GM23338 (cell line): Measurements from ENCODE around the gene C1RL. TPM values are rescaled to one million over a fixed set of nuclear protein-coding genes. Genes with fewer than 3 reads are reported as not detected.

Experiments
- ATAC-seq: fragments of 200-7000 bp; cut with Tn5 transposase; 3 replicates; pipeline ENCODE4 v1.9.1; 2020
- DNase-seq: peaks from one replicate; pipeline ENCODE4 v3.0.0-alpha.2; 2015; ENCODE audit warnings: low spot score
- H2AFZ ChIP-seq: fragments of 200-600 bp; sonication (generic); 2 replicates; pipeline ENCODE4 v1.8.0; 2016; ENCODE audit warnings: antibody characterized with exemption, mild to moderate bottlenecking, moderate library complexity
- H3F3A ChIP-seq: fragments of 200-600 bp; sonication (generic); replicated peaks from 2 replicates; pipeline ENCODE4 v1.8.0; 2017; ENCODE audit warnings: antibody characterized with exemption, mixed run types, low read depth
- H3K27ac ChIP-seq: fragments of 200-600 bp; sonication (generic); 2 replicates; pipeline ENCODE4 v1.6.1; 2016; ENCODE audit warnings: low read depth
- H3K27me3 ChIP-seq: fragments of 200-600 bp; sonication (generic); 2 replicates; pipeline ENCODE4 v1.8.0; 2016; ENCODE audit warnings: mild to moderate bottlenecking, mixed run types, moderate library complexity; ENCODE audit not compliant: insufficient read depth
- H3K36me3 ChIP-seq: fragments of 200-600 bp; sonication (generic); 2 replicates; pipeline ENCODE4 v1.8.0; 2016; ENCODE audit warnings: mild to moderate bottlenecking; ENCODE audit not compliant: insufficient read depth
- H3K4me1 ChIP-seq: fragments of 200-600 bp; sonication (generic); 2 replicates; pipeline ENCODE4 v1.8.0; 2016; ENCODE audit warnings: mild to moderate bottlenecking, moderate library complexity; ENCODE audit not compliant: insufficient read depth
- H3K4me2 ChIP-seq: fragments of 200-600 bp; sonication (generic); 2 replicates; pipeline ENCODE4 v1.7.1; 2017; ENCODE audit warnings: mixed run types
- H3K4me3 ChIP-seq: fragments of 200-600 bp; sonication (generic); 2 replicates; pipeline ENCODE4 v1.6.1; 2016; ENCODE audit warnings: mixed run types
- H3K79me2 ChIP-seq: fragments of 200-600 bp; sonication (generic); replicated peaks from 2 replicates; pipeline ENCODE4 v1.8.0; 2017; ENCODE audit warnings: mild to moderate bottlenecking; ENCODE audit not compliant: insufficient read depth
- H3K9me2 ChIP-seq: fragments of 200-600 bp; sonication (generic); 2 replicates; pipeline ENCODE4 v1.8.0; 2017; ENCODE audit not compliant: insufficient read depth
- H4K20me1 ChIP-seq: fragments of 200-600 bp; sonication (generic); replicated peaks from 2 replicates; pipeline ENCODE4 v1.8.0; 2017; ENCODE audit warnings: mild to moderate bottlenecking; ENCODE audit not compliant: insufficient read depth
- H3K27ac Mint-ChIP-seq: 2 replicates; pipeline ENCODE4 v1.8.0; 2020; ENCODE audit warnings: inconsistent platforms, mild to moderate bottlenecking, moderate library complexity, mixed read lengths
- H3K27me3 Mint-ChIP-seq: 3 replicates; pipeline ENCODE4 v1.8.0; 2022; ENCODE audit warnings: low read depth, mild to moderate bottlenecking, moderate library complexity, mixed read lengths, inconsistent platforms; ENCODE audit not compliant: insufficient read depth, poor library complexity
- H3K36me3 Mint-ChIP-seq: 3 replicates; pipeline ENCODE4 v1.8.0; 2021; ENCODE audit warnings: low read depth, mild to moderate bottlenecking, inconsistent platforms, moderate library complexity, mixed read lengths
- H3K4me1 Mint-ChIP-seq: 3 replicates; pipeline ENCODE4 v1.8.0; 2020; ENCODE audit warnings: mild to moderate bottlenecking, inconsistent platforms, mixed read lengths
- H3K4me3 Mint-ChIP-seq: 3 replicates; pipeline ENCODE4 v1.8.0; 2021; ENCODE audit warnings: moderate library complexity, mild to moderate bottlenecking, inconsistent platforms, mixed read lengths
- H3K9me3 Mint-ChIP-seq: 3 replicates; pipeline ENCODE4 v1.8.0; 2020; ENCODE audit warnings: moderate library complexity, mild to moderate bottlenecking, inconsistent platforms, mixed read lengths
- EZH2phosphoT487 ChIP-seq: fragments of 200-600 bp; sonication (generic); IDR thresholded peaks from one replicate; pipeline ENCODE4 v1.8.1; 2018; ENCODE audit warnings: antibody characterized with exemption; ENCODE audit not compliant: unreplicated experiment
- ZNF114 ChIP-seq: fragments of 250-450 bp; sonication (Bioruptor Pico); IDR thresholded peaks from 2 replicates; pipeline ENCODE4 v1.5.0; 2020; ENCODE audit warnings: mild to moderate bottlenecking, moderate library complexity
- polyA plus RNA-seq: library from polyadenylated mRNA; unstranded; fragments of >200 nt; fragmentation: Nextera tagmentation; extraction: Ambion mirVana; gene quantifications from 2 replicates; pipeline ENCODE4 v1.2.1, GENCODE V29; 2016
- total RNA-seq: library from RNA; depleted of rRNA; stranded (reverse); fragments of >200 nt; shearing (Covaris generic); gene quantifications from 2 replicates; pipeline ENCODE4 v1.2.3, GENCODE V29; 2014
- TF ChIP-seq, protein P1 (sequence below): fragments of 250-450 bp; sonication (Bioruptor Pico); IDR thresholded peaks from 2 replicates; pipeline ENCODE4 v1.5.0; 2020; ENCODE audit warnings: mild to moderate bottlenecking, moderate library complexity
- TF ChIP-seq, protein P2 (sequence below): IDR thresholded peaks from one replicate; pipeline ENCODE4 v1.6.1; 2018; ENCODE audit warnings: antibody characterized with exemption; ENCODE audit not compliant: unreplicated experiment

Gene C1RL
- total and polyA plus RNA-seq, 2 experiments from 2014 or later = 7.3 to 8.8 TPM

DNA sequence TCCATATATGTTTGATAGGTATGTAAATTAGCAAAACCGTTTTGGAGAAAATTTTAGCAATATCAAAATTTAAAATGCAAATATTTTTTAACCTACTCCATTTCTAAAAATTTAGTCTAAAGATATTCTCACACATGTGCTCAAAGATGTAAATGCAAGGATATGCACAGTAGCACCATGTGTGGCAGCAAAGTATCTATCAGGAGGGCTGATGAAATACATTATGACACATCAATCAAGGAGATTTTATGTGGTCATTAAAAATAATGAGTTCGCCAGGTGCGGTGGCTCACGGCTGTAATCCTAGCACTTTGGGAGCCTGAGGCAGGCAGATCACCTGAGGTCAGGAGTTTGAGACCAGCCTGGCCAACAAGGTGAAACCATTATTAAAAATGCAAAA, 8.8 kb downstream of the C1RL start (continued):
- TF ChIP-seq, protein P1, sequence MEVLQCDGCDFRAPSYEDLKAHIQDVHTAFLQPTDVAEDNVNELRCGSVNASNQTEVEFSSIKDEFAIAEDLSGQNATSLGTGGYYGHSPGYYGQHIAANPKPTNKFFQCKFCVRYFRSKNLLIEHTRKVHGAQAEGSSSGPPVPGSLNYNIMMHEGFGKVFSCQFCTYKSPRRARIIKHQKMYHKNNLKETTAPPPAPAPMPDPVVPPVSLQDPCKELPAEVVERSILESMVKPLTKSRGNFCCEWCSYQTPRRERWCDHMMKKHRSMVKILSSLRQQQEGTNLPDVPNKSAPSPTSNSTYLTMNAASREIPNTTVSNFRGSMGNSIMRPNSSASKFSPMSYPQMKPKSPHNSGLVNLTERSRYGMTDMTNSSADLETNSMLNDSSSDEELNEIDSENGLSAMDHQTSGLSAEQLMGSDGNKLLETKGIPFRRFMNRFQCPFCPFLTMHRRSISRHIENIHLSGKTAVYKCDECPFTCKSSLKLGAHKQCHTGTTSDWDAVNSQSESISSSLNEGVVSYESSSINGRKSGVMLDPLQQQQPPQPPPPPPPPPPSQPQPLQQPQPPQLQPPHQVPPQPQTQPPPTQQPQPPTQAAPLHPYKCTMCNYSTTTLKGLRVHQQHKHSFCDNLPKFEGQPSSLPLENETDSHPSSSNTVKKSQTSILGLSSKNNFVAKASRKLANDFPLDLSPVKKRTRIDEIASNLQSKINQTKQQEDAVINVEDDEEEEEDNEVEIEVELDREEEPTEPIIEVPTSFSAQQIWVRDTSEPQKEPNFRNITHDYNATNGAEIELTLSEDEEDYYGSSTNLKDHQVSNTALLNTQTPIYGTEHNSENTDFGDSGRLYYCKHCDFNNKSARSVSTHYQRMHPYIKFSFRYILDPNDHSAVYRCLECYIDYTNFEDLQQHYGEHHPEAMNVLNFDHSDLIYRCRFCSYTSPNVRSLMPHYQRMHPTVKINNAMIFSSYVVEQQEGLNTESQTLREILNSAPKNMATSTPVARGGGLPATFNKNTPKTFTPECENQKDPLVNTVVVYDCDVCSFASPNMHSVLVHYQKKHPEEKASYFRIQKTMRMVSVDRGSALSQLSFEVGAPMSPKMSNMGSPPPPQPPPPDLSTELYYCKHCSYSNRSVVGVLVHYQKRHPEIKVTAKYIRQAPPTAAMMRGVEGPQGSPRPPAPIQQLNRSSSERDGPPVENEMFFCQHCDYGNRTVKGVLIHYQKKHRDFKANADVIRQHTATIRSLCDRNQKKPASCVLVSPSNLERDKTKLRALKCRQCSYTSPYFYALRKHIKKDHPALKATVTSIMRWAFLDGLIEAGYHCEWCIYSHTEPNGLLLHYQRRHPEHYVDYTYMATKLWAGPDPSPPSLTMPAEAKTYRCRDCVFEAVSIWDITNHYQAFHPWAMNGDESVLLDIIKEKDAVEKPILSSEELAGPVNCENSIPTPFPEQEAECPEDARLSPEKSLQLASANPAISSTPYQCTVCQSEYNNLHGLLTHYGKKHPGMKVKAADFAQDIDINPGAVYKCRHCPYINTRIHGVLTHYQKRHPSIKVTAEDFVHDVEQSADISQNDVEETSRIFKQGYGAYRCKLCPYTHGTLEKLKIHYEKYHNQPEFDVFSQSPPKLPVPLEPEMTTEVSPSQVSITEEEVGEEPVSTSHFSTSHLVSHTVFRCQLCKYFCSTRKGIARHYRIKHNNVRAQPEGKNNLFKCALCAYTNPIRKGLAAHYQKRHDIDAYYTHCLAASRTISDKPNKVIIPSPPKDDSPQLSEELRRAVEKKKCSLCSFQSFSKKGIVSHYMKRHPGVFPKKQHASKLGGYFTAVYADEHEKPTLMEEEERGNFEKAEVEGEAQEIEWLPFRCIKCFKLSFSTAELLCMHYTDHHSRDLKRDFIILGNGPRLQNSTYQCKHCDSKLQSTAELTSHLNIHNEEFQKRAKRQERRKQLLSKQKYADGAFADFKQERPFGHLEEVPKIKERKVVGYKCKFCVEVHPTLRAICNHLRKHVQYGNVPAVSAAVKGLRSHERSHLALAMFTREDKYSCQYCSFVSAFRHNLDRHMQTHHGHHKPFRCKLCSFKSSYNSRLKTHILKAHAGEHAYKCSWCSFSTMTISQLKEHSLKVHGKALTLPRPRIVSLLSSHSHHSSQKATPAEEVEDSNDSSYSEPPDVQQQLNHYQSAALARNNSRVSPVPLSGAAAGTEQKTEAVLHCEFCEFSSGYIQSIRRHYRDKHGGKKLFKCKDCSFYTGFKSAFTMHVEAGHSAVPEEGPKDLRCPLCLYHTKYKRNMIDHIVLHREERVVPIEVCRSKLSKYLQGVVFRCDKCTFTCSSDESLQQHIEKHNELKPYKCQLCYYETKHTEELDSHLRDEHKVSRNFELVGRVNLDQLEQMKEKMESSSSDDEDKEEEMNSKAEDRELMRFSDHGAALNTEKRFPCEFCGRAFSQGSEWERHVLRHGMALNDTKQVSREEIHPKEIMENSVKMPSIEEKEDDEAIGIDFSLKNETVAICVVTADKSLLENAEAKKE (CRISPR knock-in tag) = no peak

GRCh38 chr12:7099290-7099996, 9.6 kb downstream of the C1RL start:
- H3K27me3 Mint-ChIP-seq = peaks cover 12% of the 10 kb centered on the region
- DNase-seq = no peak
- H3K36me3 ChIP-seq = no peaks in the 10 kb centered on the region
- no peak overlapping the region; the same call in 2 of the 3 replicates for H3K4me3 Mint-ChIP-seq
- no peak overlapping the region for H3K4me2 ChIP-seq
- H3K9me3 Mint-ChIP-seq = no peaks in the 10 kb centered on the region
- H3K4me1 ChIP-seq = peaks cover 7% of the 10 kb centered on the region
- H3K36me3 Mint-ChIP-seq = peaks cover 16% of the 10 kb centered on the region
- peaks cover 16% of the 10 kb centered on the region; the same call in 2 of the 3 replicates for H3K4me1 Mint-ChIP-seq
- H4K20me1 ChIP-seq = no peaks in the 10 kb centered on the region; the same call in 1 of the 2 replicates
- ATAC-seq = no peak
- H3F3A ChIP-seq = no peaks in the 10 kb centered on the region
- H3K27ac ChIP-seq = no peak overlapping the region
- H3K27me3 ChIP-seq = no peaks in the 10 kb centered on the region
- no peak overlapping the region for H3K4me3 ChIP-seq
- H3K27ac Mint-ChIP-seq = no peak overlapping the region
- no peak overlapping the region for H2AFZ ChIP-seq
- no peaks in the 10 kb centered on the region for H3K9me2 ChIP-seq
- no peaks in the 10 kb centered on the region for H3K79me2 ChIP-seq
- TF ChIP-seq, protein P1 (CRISPR knock-in tag) = no peak
- TF ChIP-seq EZH2phosphoT487 = no peak
- TF ChIP-seq, protein P2, sequence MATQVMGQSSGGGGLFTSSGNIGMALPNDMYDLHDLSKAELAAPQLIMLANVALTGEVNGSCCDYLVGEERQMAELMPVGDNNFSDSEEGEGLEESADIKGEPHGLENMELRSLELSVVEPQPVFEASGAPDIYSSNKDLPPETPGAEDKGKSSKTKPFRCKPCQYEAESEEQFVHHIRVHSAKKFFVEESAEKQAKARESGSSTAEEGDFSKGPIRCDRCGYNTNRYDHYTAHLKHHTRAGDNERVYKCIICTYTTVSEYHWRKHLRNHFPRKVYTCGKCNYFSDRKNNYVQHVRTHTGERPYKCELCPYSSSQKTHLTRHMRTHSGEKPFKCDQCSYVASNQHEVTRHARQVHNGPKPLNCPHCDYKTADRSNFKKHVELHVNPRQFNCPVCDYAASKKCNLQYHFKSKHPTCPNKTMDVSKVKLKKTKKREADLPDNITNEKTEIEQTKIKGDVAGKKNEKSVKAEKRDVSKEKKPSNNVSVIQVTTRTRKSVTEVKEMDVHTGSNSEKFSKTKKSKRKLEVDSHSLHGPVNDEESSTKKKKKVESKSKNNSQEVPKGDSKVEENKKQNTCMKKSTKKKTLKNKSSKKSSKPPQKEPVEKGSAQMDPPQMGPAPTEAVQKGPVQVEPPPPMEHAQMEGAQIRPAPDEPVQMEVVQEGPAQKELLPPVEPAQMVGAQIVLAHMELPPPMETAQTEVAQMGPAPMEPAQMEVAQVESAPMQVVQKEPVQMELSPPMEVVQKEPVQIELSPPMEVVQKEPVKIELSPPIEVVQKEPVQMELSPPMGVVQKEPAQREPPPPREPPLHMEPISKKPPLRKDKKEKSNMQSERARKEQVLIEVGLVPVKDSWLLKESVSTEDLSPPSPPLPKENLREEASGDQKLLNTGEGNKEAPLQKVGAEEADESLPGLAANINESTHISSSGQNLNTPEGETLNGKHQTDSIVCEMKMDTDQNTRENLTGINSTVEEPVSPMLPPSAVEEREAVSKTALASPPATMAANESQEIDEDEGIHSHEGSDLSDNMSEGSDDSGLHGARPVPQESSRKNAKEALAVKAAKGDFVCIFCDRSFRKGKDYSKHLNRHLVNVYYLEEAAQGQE = no peak
- no peak for TF ChIP-seq ZNF114 (CRISPR knock-in tag)
